B cell (primary cell): ENCODE data around the gene APOBEC4.

ENCODE experiments used
- CTCF ChIP-seq: fragments of 200-600 bp; IDR thresholded peaks from one replicate; pipeline ENCODE4 v1.8.0; 2022; ENCODE audit warnings: antibody characterized with exemption, mild to moderate bottlenecking
- EZH2 ChIP-seq: IDR thresholded peaks from 2 replicates; pipeline ENCODE4 v1.6.1; 2012; ENCODE audit warnings: borderline replicate concordance, low read depth, mild to moderate bottlenecking, moderate library complexity, low read length; ENCODE audit not compliant: insufficient read depth, poor library complexity, severe bottlenecking

- TF ChIP-seq CTCF, result no peak
- TF ChIP-seq EZH2, result no peak
Measured at GRCh38 chr1:183632964-183633363, 20.2 kb downstream of the APOBEC4 start.
